Activated effector memory CD4-positive, alpha-beta T cell treated with Interleukin-2 at 50 U/mL for 16 hours (primary cell): ENCODE results near the gene C1QTNF6.

Source experiments
- DNase-seq: peaks from one replicate; pipeline ENCODE4 v3.0.0-alpha.2; 2020

Gene C1QTNF6

DNA sequence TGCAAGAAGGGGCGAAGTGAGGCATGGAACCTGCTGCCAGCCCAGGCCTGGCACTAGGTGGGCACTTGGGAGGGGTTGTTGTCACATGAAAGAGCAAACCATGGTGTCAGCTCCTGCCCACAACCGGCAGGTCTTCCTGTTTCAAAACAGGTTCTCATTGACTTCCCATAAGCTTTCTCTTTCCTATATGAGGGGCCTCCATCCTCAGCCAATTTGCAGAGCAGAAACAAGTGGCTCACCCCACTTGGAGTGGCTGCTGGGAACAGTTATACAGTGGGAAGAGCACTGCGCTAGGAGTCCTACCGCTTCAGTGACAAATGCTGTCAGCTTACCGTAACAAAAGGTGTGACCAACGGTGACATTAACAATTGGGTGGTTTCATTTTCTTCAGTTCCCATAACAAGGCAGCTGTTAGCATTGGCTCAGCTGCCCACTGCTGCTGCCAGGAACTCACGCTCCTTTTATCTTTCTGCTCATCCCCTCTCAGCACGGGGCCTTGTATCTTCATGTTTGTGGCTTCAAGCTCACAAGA is 34.5 kb upstream of the C1QTNF6 start:
- no peak for DNase-seq

DNA sequence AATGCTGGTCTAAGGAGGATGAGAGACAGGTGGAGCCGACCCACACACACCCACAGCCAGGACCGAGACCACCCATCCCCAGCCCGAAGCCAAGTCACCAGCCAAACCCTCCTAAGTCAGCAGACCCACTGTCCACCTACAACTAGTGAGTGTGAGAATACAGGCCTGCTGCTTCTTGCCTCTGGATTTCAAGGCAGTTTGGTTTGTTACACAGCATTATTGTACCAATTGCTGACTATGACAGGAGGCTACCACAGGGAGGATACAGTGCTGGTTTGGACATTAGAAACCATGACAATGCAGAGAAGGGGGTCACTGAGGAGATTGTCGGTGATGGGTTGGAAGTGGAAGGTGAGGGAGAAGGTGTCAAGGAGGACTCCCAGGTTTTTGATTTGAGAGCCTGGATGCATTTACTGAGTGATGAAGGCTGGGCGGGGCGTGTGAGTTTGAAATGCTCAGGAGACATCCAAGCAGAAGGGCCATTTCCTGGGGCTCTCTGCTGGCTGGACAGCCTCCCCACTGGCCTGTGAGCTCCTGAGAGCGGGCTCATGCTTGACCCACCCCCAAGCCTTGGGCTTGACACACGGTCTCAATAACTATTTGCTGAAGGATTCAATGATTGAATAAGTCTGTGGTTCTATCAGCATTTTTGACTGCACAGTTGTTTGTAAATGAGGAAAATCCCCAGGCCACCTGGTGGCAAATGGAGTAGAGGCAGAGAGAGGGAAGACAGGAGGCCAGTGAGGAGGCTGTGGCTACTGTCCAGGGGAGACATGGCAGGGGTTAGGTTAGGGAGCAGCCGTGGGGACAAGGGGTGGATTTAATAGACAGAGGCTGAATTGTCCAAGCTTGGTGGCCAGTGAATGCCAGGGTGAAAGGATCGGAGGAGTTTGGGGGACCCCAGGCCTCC is 33.6 kb upstream of the C1QTNF6 start:
- no peak for DNase-seq

DNA sequence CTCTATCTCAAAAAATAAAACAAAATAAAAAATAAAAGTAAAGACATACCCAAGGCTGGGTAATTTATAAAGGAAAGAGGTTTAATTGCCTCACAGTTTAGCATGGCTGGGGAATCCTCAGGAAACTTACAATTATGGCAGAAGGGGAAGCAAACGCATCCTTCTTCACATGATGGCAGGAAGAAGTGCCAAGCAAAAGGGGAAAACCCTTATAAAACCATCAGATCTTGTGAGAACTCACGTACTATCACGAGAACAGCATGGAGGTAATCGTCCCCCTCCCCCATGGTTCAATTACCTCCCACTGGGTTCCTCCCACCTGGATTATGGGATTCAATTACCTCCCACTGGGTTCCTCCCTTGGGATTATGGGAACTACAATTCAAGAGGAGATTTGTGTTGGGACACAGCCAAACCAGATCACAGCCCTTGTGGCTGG is 32.5 kb upstream of the C1QTNF6 start:
- DNase-seq = no peak

- DNase-seq = no peak
Observed at GRCh38 chr22:37219533-37219932, 31.5 kb upstream of the C1QTNF6 start.

GRCh38 chr22:37218771-37219411 is 30.8 kb upstream of the C1QTNF6 start:
- DNase-seq = peak; percentile 60

- DNase-seq = no peak
Observed at GRCh38 chr22:37218399-37218770, 30.3 kb upstream of the C1QTNF6 start.

DNA sequence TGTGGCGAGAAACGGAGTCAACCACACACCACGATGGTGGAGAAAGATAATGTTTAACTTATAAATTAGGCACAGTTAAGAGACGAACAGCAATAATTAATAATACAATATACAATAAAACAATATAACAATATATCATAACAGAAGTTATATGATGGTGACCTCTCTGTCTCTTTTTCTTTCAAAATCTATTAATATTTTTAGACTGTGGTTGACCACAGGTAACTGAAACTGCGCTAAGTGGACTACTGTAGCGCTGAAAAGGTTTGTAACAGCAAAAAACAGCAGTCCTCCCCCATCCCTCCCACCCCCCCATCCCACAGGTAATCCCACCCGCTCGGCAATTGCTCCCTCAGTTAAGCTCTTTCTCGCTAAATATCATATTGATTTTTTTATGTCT is 27.8 kb upstream of the C1QTNF6 start:
- no peak for DNase-seq

GRCh38 chr22:37214731-37215030 is 26.6 kb upstream of the C1QTNF6 start:
- DNase-seq = no peak

- DNase-seq = no peak
Observed at GRCh38 chr22:37213941-37214730, 26.1 kb upstream of the C1QTNF6 start.

GRCh38 chr22:37213218-37213855 is 25.3 kb upstream of the C1QTNF6 start:
- no peak for DNase-seq

DNA sequence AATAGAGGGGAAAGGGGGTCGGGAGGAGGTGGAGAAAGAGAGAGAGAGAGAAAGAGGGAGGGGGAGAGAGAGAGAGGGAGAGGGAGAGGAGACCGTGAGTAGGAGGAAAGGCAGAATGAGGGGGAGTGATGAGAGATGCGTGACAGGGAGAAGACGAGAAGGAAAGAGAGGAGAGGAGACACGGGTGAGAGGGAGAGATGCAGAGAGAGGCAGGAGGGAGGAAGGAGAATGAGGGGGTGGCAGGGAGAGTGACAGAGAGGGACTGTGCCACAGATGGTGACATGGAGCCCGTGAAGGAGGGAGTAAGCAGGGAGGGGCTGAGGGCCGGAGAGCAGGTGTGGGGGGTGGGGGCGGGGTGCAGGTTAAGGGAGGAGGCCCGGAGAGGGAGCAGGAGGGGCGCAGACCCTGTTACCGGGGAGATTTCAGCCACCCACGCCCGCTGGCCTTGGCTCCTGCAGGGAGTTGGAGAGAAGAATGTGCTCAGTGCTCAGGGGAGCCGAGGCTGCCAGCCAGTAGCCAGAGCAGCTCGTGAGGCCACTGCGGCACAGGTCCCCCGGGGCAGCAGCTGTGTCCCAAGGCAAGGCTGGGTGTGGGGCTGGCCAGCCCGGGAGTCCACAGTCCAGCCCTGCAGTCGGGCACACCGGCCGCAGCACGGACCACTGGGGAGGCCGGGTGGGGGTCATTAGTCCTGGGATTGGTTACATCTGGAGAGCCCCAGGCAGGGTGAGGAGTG is 24.3 kb upstream of the C1QTNF6 start, which contains the start of gene SSTR3:
SSTR3 (minus strand) TSS at position 304 of the 733 bp plus-strand sequence. CDS start 4,674 bp downstream, outside the sequence.
- no peak for DNase-seq

GRCh38 chr22:37211866-37212173 is 23.8 kb upstream of the C1QTNF6 start:
- no peak for DNase-seq

DNA sequence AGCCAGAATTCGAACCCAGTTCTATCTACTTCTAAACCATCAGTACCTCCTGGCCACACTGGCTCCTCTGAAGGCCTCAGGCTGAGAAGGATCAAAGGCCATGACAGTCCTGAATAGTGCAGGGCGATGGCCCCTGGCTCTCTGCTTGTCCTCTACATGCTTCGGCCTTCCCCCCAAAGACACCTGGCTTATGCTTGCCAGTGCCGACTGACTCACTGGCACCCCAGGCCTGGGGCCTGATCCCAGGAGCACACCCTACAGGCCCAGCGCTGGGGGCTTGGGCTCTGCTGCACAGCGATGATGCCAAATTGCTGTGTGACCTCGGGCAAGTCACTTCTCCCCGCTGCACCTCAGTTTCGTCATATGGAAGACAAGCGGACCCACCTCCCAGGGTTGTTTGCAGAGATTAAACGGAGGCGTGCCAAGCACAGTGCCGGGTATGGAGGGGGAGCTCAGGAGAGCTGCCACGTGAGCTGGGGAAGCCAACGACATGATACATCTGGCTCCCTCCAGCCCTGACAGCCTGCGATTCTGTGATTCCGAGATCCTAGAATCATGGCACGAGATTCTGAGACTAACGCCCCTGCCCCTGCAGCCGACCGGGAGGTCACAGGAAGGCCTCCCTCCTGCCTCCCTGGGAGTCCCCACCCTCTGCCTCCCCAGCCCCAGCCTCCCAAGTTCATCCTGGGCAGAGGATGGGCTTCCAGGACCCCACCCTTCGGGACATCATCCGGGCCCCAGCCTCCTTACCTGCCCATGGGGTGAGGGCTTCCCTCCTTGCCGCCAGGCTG is 23.2 kb upstream of the C1QTNF6 start:
- no peak for DNase-seq

GRCh38 chr22:37210041-37210803 is 22.2 kb upstream of the C1QTNF6 start:
- DNase-seq = no peak

DNA sequence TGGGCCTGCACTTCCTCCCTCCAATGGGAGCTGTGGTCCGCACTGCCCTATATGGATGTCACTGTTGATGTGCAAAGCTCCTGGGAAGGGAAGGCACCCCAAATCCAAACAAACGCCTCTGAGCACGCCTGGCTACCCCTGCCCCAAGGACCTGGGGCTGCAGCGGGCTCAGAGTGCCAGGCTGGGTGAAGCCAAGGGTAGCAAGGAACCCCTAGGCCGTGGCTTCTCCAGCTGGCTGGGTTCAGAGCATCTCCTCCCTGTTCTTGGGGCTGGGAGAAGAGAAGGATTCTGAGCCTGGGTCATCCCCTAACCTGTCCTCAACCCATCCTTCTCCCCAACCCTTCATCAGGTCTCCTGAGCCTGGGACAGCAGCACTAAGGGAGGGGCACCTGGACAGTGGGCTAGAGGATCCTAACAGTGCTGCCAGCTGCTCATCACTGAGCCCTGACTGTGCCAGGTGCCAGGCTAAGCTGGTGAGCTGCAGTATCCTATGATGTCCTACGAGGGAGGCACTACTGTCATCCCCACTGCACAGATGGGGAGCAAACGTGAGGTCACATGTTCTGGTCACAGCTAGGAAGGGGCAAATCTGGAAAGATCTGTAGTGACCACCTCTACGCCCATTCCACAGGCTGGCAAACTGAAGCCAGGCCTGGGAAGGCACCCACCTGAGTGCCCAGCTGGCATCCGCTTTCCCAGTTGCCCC is 21.2 kb upstream of the C1QTNF6 start:
- no peak for DNase-seq

GRCh38 chr22:37208401-37209139 is 20.5 kb upstream of the C1QTNF6 start:
- no peak for DNase-seq

DNA sequence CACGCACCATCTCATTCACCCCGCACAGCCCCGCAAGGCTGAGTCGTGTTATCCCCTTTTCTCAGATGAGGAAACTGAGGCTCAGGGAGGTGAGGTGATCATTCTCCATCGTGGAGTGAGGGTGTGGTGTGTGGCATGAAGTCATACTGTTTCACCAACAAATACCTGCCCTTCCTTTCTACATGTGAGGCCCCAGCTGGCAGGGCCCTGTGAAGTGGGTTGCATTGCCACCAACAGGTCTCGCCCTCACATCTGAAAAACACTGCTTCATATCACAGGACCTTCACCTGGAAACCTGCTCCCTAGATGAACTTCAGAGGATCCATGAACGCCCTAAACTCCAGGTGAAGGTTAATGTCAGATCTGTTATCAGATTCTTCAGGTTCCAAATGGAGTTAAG is 19.9 kb upstream of the C1QTNF6 start:
- no peak for DNase-seq

DNA sequence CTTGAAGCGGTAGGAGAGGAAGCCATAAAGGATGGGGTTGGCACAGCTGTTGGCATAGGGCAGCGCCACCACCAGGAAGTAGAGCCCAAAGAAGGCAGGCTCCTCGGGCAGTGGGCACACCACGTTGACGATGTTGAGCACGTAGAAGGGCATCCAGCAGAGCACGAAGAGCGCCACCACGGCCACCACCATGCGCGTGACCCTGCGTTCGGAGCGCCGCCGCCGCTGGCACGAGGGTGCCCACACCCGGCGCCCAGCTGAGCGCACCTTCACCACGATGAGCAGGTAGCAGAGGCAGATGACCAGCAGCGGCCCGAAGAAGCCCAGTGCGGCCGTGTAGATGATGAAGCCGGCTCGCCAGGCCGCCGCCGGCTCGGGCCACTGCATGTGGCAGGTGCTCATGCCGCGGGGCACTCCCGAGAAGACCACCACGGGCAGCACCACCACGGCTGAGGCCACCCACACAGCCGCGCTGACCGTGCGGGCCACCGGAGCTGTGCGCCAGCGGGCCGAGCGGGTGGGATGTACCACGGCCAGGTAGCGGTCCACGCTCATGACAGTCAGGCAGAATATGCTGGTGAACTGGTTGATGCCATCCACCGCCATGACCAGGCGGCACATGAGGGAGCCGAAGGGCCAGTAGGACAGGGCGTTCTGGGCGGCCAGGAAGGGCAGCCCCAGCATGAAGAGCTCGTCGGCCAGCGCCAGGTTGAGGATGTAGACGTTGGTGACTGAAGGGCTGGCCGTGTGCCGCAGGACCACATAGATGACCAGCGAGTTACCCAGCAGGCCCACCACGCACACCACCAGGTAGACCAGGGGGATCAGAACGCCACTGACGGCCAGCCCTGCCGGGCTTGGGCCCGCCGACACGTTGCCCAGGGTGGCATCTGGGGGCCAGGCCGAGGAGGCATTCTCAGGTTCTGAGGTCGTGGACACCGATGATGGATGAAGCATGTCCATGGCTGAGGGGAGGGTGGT is 19.1 kb upstream of the C1QTNF6 start:
- no peak for DNase-seq
